ENCODE measurements around the gene B4GALT2.

GRCh38 chr1:44034976-44035716, 56.1 kb downstream of the B4GALT2 start:
- no peak for TF ChIP-seq GABPA (tag; conservative IDR thresholded peaks at IDR 0.05; ENCODE audit: low read depth)
- no peak for TF ChIP-seq MIER1 (IDR thresholded peaks at IDR 0.05; ENCODE audit: low read depth)
- TF ChIP-seq HMG20B (CRISPR knock-in tag; IDR thresholded peaks at IDR 0.05) = no peak
- TF ChIP-seq NR3C1 (CRISPR knock-in tag; IDR thresholded peaks at IDR 0.05) = no peak
- TF ChIP-seq ZFP1 (CRISPR knock-in tag; IDR thresholded peaks at IDR 0.05) = no peak
- no peak for TF ChIP-seq RERE (CRISPR knock-in tag; IDR thresholded peaks at IDR 0.05; ENCODE audit: borderline replicate concordance)
- TF ChIP-seq TCF7 (IDR thresholded peaks at IDR 0.05; ENCODE audit: borderline replicate concordance) = no peak
- TF ChIP-seq CTCF (IDR thresholded peaks at IDR 0.05 in 2 of 3, conservative IDR thresholded peaks at IDR 0.05 in 1 of 3; ENCODE audit: insufficient read depth in 2 of 3, low read depth in 1 of 3, low read length in 3 of 3) = no peak
- no peak for TF ChIP-seq SETDB1 (IDR thresholded peaks at IDR 0.05; ENCODE audit: low read length)
- TF ChIP-seq POLR2A (conservative IDR thresholded peaks at IDR 0.05) = no peak
- TF ChIP-seq KLF10 (CRISPR knock-in tag; IDR thresholded peaks at IDR 0.05) = no peak
- no peak for TF ChIP-seq POLR2AphosphoS5 (IDR thresholded peaks at IDR 0.05; ENCODE audit: control insufficient read depth, insufficient read depth, low read depth, low read length)
- no peak for TF ChIP-seq ILK (tag; IDR thresholded peaks at IDR 0.05; ENCODE audit: borderline replicate concordance, low read depth)
- TF ChIP-seq NR1H2 (CRISPR knock-in tag; IDR thresholded peaks at IDR 0.05) = no peak

Data from K562 (cell line).